Mononuclear cell (primary cell): Measurements from ENCODE around the gene MAP2K6. TPM values are rescaled to one million over a fixed set of nuclear protein-coding genes. Genes with fewer than 3 reads are reported as not detected.

ENCODE experiments used
- H3K27me3 ChIP-seq: 2 replicates; pipeline ENCODE4 v1.6.0; 2011; ENCODE audit warnings: low read length, control low read depth; ENCODE audit not compliant: insufficient read depth
- H3K4me1 ChIP-seq: 2 replicates; pipeline ENCODE4 v1.5.1; 2011; ENCODE audit warnings: mild to moderate bottlenecking, low read length, control low read depth; ENCODE audit not compliant: insufficient read depth
- H3K4me3 ChIP-seq: 2 replicates; pipeline ENCODE4 v1.5.1; 2011; ENCODE audit warnings: mild to moderate bottlenecking, low read length, moderate library complexity
- H3K9me3 ChIP-seq: 2 replicates; pipeline ENCODE4 v1.5.1; 2011; ENCODE audit warnings: low read depth, mild to moderate bottlenecking, control low read depth, low read length
- total RNA-seq: library from RNA; depleted of rRNA; stranded (reverse); fragments of >200 nt; gene quantifications from one replicate; pipeline ENCODE4 v1.2.3, GENCODE V29; 2012

MAP2K6 gene
- total RNA-seq, 1 donor, result 7.8 TPM

DNA sequence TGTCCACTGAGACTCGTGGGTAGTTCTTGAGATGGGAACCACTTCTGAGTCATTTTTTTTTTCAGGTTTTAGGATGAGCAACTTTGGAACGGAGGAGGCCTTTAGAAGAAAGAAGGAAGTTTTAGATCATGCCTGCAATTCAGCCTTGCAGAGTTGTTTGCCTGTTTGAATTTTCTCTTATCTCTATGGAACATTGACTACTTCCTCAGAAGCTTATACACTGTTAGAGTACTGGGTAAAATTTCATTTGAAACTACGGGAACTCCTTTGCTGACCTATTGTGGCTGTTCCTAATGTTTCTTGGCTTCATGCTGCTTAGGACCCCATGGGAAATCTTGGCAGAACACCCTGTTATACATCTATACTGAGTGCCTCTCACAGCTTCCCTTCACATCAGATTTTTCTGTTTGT lies 70.8 kb downstream of the MAP2K6 start:
- Histone ChIP-seq H3K9me3 (no peaks in the 10 kb centered on the region), H3K4me3 (no peak overlapping the region), H3K27me3 (no peaks in the 10 kb centered on the region), H3K4me1 (no peaks in the 10 kb centered on the region)

DNA sequence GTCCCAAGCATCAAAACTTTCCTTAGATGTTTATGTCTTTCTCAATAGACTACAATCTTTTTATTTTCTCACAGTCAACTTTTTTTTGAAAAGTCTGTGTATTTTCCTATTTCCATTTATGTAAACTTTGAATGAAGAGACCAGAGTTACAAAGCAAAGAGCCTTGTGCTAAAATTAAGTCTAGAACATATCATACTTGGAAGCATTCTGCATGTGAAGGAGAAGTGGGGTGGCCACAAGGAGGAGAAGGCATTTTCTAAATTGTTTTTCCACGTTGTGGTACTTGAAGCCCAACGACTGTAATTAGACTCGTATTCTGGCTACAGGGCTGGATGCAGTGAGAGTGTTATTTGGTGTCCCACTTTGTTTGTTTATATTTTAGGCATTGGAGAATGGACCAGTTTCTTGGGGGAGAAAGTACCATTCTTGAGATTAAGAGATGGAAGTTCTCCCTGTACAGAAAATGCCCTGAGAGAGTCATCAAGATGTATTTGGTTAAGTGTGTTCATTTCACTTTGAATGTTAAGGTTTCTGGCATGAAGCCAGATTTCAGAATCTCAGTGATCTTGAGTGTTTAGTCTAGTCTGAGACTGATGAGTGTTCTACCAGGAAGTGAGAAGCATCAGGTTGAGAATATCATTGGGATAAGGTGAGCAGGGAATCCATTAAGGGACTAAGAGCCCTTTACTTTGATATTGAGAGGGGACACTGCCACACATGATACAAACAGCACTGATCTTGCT lies 71.6 kb downstream of the MAP2K6 start:
- Histone ChIP-seq H3K4me3 (no peak overlapping the region), H3K9me3 (no peaks in the 10 kb centered on the region), H3K4me1 (no peaks in the 10 kb centered on the region), H3K27me3 (no peaks in the 10 kb centered on the region)

DNA sequence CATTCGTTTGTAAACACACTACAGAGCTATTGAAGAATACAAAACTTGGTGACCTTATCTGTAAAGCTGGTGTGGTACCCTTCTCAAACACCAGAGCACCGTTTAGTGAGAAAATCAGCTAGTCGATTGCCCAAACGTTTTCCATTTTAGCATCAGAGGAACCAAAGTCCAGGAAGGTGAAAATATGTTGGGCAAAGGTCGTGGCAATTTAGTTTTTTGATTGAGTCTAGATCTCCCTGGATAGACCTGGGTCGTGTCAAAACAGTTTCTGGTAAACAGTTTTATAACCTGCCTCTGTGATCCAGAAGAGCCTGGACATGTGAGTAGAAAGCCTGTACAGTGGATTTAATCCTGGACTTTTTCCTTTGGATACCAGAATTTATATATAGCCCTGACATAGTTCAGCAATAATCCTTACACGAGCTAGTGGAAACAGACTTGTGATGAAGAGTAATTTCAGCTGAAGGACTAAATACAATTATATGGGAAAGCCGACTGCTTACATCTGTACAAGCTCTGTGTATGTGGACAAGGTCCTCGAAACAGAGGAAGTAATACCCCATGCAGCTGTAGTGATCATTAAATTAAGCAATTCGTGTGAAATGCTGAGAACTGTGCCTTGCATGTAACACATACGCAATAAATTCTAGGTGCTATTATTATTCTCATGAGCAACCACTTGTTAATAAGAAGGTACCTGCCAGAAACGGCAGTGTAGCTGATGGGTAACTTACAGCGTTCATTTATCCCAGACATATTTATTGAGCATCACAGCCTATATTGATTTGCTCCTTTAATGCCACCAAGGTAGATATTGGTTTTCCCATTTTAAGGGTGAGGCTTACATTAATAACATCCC lies 72.5 kb downstream of the MAP2K6 start:
- H3K4me3 ChIP-seq, result no peak overlapping the region
- H3K4me1 ChIP-seq, result no peaks in the 10 kb centered on the region
- H3K27me3 ChIP-seq, result no peaks in the 10 kb centered on the region
- H3K9me3 ChIP-seq, result no peaks in the 10 kb centered on the region

DNA sequence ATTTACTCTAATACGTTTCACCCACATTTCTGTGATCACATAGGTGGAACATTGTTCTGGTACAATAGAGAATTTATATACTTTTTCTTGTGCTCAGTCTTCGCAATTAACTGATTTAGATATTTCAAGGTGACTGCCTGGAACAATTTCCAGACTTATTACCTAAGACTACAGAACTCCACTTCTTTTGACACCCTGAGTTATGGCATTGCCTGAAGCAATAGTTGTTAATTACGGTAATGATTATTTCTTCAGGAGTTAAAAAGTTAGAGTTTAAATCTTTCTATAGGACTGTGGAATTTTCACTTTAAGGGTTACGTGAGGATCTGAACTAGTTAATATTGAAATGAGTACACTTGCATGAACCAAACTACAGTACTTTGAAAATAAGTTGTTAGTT lies 74.8 kb downstream of the MAP2K6 start:
- Histone ChIP-seq H3K9me3 (no peaks in the 10 kb centered on the region), H3K27me3 (no peaks in the 10 kb centered on the region), H3K4me3 (no peak overlapping the region), H3K4me1 (no peaks in the 10 kb centered on the region)

DNA sequence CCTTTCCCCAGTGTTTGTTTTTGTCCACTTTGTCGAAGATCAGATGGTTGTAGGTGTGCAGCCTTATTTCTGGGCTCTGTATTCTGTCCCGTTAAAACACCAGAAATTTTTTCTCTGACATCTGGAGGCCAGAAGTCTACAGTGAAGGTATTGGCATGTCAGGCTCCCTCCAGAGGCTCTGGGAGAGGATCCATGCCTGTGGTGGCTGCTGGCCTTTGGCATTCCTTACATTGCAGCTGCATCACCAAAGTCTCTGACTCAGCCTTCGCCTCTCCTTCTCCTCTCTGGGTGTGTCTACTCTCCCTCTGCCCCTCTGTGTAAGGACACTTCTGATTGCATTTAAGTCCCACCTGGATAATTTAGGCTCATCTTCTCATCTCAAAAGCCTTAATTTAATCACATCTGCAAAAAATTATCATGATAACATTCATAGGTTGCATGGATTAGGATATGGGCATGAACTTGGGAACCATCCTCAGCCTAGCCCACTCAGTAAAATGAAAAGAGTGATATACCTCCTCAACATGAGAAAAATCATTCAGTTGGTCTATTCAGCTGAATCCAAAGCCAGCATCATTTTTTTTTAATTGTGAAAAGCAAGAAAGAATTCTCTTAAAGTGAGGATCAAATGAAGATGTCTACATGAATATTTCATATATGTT lies 78.0 kb downstream of the MAP2K6 start:
- H3K9me3 ChIP-seq, result no peaks in the 10 kb centered on the region
- H3K27me3 ChIP-seq, result no peaks in the 10 kb centered on the region
- H3K4me3 ChIP-seq, result no peak overlapping the region
- H3K4me1 ChIP-seq, result peaks cover 4% of the 10 kb centered on the region

DNA sequence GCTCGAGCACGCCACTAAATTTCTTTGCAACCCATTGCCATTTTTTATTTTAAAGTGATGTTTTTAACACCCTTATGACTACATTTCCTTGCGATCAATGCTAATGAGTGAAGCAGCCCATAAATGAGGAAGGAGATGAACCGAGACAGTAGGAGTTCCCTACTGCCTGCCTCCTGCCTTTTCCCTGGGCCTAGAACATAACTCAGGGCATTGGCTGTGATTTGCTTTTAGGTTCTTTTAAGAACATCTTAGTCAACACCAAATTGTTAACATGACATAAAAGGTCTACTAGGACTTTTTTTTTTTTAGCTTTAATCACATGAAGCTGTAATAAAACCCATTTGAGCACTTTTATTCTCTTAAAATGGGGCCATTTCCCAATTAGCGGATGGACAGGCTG lies 81.3 kb downstream of the MAP2K6 start:
- Histone ChIP-seq H3K4me1 (peaks cover 6% of the 10 kb centered on the region), H3K27me3 (no peaks in the 10 kb centered on the region), H3K9me3 (no peaks in the 10 kb centered on the region), H3K4me3 (no peak overlapping the region)

DNA sequence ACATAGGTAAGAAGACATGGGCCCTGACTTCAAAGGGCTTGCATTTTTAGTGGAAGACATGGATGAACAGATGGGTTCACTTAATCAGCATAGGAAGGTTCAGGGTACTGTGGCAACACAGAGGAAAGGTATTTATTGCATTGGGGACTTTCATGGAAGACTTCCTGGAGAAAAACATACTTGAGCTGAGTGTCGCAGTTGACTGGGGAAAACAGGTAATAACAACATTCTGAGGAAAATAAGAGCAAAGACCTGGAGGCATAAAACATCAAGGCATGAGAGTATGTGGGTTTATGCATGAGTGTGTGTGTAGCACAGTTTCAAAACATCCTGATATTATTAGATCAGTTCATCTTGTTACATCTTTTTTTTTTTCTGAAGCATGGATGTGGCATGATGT lies 82.7 kb downstream of the MAP2K6 start:
- Histone ChIP-seq H3K27me3 (no peaks in the 10 kb centered on the region), H3K4me1 (peaks cover 20% of the 10 kb centered on the region), H3K4me3 (no peak overlapping the region), H3K9me3 (no peaks in the 10 kb centered on the region)

DNA sequence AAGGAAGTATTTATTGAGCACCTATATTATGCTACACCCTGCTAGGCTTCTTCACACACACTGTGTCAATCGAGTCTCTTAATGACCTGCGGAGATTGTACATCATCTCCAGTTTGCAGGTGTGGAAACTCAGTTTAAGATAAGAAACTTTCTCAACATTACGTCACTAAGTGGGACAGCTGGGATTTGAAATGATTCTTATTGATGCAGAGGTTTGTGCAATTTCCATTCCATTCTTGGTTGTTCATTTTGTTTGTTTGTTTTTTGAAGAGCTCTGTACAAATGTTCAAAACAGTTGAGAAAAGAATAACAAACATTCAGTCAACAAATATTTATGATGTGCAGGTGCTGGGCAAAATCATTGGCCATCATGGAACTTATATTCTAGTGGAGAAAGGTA lies 84.8 kb downstream of the MAP2K6 start:
- Histone ChIP-seq H3K4me3 (no peak overlapping the region), H3K27me3 (no peaks in the 10 kb centered on the region), H3K4me1 (peaks cover 37% of the 10 kb centered on the region), H3K9me3 (no peaks in the 10 kb centered on the region)

DNA sequence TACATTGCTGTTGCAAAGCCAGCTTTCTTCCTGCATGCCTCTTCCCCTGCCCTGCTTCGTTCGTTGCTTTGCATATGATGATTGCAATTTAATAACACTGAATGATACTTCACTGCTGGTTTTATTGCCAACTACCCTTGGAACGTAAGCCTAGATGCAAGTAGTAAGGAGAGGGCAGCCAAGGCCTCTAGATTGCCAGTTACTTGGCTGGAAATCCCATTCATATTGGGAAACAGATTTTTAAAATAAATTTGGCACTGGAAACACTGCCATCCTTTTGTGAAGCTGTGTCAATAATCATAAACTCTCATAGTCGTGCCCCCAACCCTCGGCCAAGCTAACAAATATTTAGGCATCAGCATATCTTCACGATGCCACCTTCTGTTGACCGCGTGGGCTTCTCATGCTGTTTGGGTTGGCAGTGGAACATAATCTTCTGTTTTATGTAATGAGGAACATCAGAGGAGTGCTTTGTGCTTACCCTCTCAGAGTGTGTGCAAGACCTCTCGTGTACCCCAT lies 86.5 kb downstream of the MAP2K6 start:
- H3K4me3 ChIP-seq, result no peak overlapping the region
- H3K9me3 ChIP-seq, result no peaks in the 10 kb centered on the region
- peaks cover 38% of the 10 kb centered on the region for H3K4me1 ChIP-seq
- no peaks in the 10 kb centered on the region for H3K27me3 ChIP-seq

DNA sequence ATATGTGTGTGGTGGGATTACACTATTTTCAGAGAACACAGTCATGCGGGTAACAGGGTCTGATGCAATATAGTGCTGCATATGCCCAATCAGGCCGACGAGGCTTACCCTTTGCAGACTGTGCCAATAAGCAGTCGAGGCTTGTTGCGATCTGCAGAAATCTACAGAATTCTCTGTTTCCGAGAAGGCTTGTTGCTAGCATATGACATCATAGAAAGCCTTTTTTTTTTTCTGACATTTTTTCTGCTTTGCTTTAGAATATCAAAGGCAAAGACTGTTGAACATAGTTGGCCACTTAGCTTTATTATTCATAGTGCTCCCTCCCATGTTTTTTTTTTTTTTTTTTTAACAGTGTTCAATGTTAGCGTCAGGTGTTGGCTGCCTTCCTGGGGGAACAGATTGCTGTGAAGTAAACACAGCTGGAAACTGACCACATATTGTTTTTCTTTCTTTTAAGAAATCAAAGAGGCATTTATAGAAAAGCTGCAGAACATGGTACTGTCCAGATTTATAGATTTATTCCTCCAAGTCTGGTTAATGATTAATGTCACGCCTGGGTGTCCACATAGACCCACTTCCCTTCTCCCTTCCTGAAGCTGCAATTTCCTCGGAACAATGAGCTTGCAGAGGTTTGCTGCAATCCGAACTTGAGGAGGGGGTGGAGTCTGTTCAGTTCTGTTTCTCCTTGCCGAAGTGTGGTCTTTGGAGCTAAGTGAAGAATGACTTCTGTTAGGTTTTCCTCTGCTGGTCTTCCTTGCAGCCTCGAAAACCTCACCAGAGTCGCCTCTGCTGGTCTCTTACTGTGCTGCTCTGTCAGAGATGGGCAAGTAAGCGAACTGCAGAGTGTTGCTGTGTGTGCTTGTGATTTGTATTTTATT lies 87.3 kb downstream of the MAP2K6 start:
- H3K4me3 ChIP-seq, result peak overlapping the region; percentile 40
- peaks cover 38% of the 10 kb centered on the region for H3K4me1 ChIP-seq
- no peaks in the 10 kb centered on the region for H3K27me3 ChIP-seq
- no peaks in the 10 kb centered on the region for H3K9me3 ChIP-seq

DNA sequence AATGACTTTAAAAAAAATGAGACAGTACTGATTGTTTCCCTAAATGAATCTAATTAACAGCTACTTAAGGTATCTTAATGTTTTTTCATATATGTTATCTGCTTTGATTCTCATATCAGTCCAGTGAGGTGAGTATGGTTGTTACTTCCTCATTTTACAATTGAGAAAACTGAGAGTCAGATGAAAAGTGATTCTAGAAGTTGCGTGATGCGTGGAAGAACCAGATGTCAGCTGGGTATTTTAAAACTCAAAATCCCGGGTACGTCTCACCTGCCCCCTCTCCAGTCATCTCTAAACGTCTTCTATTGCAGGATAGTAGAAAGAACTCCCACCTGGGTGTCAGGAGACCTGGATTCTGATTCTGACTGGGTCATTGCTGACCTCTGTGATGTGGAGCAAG lies 89.2 kb downstream of the MAP2K6 start:
- no peak overlapping the region for H3K4me3 ChIP-seq
- H3K9me3 ChIP-seq, result no peaks in the 10 kb centered on the region
- H3K27me3 ChIP-seq, result no peaks in the 10 kb centered on the region
- H3K4me1 ChIP-seq, result peaks cover 34% of the 10 kb centered on the region

DNA sequence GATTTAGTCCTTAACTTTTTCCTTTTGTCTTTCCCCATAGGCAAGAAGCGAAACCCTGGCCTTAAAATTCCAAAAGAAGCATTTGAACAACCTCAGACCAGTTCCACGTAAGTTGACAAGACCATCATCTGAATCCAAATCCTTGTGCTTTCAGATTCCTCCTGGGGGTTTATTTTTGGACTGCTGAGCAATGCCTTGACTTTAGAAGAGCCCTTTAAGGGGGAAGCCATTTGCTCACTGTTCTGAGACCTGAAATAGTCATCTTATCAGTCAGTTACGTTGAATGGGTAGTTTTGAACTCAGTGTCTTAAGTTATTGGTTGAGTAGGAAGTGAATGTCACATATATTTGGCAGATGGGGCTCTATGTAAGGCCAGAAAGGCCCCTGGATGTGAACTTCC lies 91.2 kb downstream of the MAP2K6 start:
- Histone ChIP-seq H3K4me1 (peaks cover 33% of the 10 kb centered on the region), H3K4me3 (no peak overlapping the region), H3K27me3 (no peaks in the 10 kb centered on the region), H3K9me3 (no peaks in the 10 kb centered on the region)

DNA sequence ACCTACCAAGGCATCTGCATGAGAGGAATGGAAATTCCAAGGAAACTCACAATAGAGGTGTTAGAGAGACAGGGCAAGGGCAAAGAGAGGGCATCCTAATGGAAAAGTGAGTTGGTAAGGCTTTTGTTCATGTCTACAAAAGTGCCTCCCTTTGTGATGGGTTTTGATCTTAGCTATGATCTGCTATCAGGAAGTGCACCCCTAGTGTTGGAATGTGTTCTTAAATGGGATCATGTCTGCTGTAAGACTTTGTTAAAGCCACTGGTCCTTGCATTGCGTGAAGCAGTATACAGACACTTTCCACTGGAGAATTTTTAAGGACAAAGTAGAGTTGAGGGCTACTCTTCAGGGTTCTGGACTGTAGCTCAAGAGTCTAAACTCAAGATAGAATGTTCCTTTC lies 92.0 kb downstream of the MAP2K6 start:
- Histone ChIP-seq H3K27me3 (no peaks in the 10 kb centered on the region), H3K4me3 (no peak overlapping the region), H3K4me1 (peaks cover 25% of the 10 kb centered on the region), H3K9me3 (no peaks in the 10 kb centered on the region)

DNA sequence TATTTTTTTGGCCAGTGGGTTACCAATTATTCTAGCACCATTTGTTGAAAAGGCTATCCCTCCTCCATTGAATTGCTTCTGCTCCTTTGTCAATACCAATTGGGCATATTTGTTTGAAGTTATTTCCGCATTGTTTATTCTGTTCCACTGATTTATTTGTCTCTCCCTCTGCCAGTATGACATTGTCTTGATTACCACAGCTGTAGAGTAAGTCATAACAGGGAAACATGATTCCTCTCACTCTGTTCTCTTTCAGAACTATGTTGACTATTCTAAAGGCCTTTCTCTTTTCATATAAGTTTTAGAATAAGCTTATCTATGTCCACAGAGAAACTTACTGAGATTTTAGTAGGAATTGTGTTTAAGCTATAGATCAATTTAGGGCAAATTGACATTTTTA lies 94.3 kb downstream of the MAP2K6 start:
- no peaks in the 10 kb centered on the region for H3K27me3 ChIP-seq
- H3K4me1 ChIP-seq, result peaks cover 6% of the 10 kb centered on the region
- H3K4me3 ChIP-seq, result no peak overlapping the region
- no peaks in the 10 kb centered on the region for H3K9me3 ChIP-seq
